Measurements from ENCODE around the gene CNTF.

DNA sequence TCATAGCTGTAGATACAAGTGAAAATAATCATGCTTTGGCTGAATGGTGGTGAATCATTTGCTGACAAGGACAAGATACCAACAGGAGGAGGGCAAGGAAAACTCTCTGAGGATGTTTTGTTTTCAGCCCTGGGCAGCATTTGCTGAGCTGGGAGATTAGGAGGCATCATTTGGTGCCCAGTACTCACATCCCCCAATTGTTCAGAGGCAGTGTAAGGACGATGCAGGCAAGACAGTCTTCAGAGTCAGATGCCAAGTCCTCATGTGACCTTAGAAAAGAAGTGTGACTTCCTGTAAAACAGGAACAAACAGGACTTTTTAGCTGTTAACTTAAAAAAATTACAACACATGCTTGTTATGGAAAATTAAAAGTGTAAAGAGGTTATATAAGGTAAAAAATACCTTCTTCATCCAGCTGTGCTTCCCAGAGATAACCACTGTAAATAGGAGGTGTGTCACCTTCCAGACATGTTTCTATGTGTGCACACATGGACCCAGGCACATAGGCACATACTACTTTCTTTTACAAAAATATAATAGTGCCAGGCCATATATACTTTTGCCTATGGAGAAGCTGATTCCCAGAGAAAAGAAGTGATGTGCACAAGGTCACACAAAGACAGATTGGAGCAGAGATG, 18.0 kb downstream of the CNTF start:
- TF ChIP-seq, protein P1, sequence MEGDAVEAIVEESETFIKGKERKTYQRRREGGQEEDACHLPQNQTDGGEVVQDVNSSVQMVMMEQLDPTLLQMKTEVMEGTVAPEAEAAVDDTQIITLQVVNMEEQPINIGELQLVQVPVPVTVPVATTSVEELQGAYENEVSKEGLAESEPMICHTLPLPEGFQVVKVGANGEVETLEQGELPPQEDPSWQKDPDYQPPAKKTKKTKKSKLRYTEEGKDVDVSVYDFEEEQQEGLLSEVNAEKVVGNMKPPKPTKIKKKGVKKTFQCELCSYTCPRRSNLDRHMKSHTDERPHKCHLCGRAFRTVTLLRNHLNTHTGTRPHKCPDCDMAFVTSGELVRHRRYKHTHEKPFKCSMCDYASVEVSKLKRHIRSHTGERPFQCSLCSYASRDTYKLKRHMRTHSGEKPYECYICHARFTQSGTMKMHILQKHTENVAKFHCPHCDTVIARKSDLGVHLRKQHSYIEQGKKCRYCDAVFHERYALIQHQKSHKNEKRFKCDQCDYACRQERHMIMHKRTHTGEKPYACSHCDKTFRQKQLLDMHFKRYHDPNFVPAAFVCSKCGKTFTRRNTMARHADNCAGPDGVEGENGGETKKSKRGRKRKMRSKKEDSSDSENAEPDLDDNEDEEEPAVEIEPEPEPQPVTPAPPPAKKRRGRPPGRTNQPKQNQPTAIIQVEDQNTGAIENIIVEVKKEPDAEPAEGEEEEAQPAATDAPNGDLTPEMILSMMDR (IDR thresholded peaks at IDR 0.05), result no peak
- TF ChIP-seq POLR2A (IDR thresholded peaks at IDR 0.05), result no peak
